IMR-90 (cell line): ENCODE results near the gene HPGDS. TPM values are rescaled to one million over a fixed set of nuclear protein-coding genes. Genes with fewer than 3 reads are reported as not detected.
"Not testable (repeated sequence)": the region's sequence is repeated elsewhere in the genome, so short reads cannot be mapped to it uniquely, and the experiment has no call there.

ENCODE experiments used
- ATAC-seq: fragments of 200-7000 bp; cut with Tn5 transposase; 2 replicates; pipeline ENCODE4 v1.9.1; 2020; ENCODE audit warnings: low read depth, mild to moderate bottlenecking, moderate library complexity
- BruUV-seq: library from RNA; stranded (reverse); fragments of 400-500 nt; replicated peaks from 2 replicates; lab custom pipeline; 2021; lab: Mats Ljungman, UMichigan
- CTCF ChIA-PET: fragments of 300-600 bp; formaldehyde crosslinking; extraction: SDS; loops from one replicate; lab custom pipeline; 2021; ENCODE audit warnings: antibody characterized with exemption; lab: Yijun Ruan, JAX
- POLR2A ChIA-PET: fragments of 300-600 bp; sonication (Branson Sonifier 250); formaldehyde crosslinking; loops from one replicate; lab custom pipeline; 2022; ENCODE audit warnings: antibody characterized with exemption; ENCODE audit not compliant: unreplicated experiment; lab: Charles Lee
- DNase-seq: peaks from one replicate; pipeline ENCODE4 v3.0.0; 2013
- H2AFZ ChIP-seq: replicated peaks from 2 replicates; pipeline ENCODE3; 2013; ENCODE audit warnings: low read length, mild to moderate bottlenecking; ENCODE audit not compliant: poor library complexity
- H2AK5ac ChIP-seq: 2 replicates; pipeline ENCODE4 v1.6.1; 2013; ENCODE audit warnings: low read depth, low read length, inconsistent platforms
- H2AK9ac ChIP-seq: replicated peaks from 2 replicates; pipeline ENCODE3; 2013; ENCODE audit warnings: mild to moderate bottlenecking, low read depth, low read length, moderate library complexity; ENCODE audit not compliant: poor library complexity
- H2BK120ac ChIP-seq: 2 replicates; pipeline ENCODE4 v1.6.1; 2013; ENCODE audit warnings: low read depth, low read length, inconsistent platforms
- H2BK15ac ChIP-seq: 3 replicates; pipeline ENCODE4 v1.6.1; 2013; ENCODE audit warnings: low read depth, low read length, inconsistent platforms
- H2BK20ac ChIP-seq: 2 replicates; pipeline ENCODE4 v1.6.1; 2013; ENCODE audit warnings: low read depth, mild to moderate bottlenecking, inconsistent platforms, low read length, moderate library complexity
- H2BK5ac ChIP-seq: 2 replicates; pipeline ENCODE4 v1.6.1; 2013; ENCODE audit warnings: mild to moderate bottlenecking, low read depth, low read length, inconsistent platforms; ENCODE audit not compliant: poor library complexity, severe bottlenecking
- H3K14ac ChIP-seq: replicated peaks from 2 replicates; pipeline ENCODE4 v1.6.1; 2013; ENCODE audit warnings: low read depth, low read length, inconsistent platforms
- H3K18ac ChIP-seq: 2 replicates; pipeline ENCODE4 v1.6.1; 2013; ENCODE audit warnings: low read depth, low read length, control low read depth
- H3K23ac ChIP-seq: 2 replicates; pipeline ENCODE4 v1.6.1; 2013; ENCODE audit warnings: low read depth, low read length, inconsistent platforms
- H3K27ac ChIP-seq: 2 replicates; pipeline ENCODE4 v1.5.1; 2013; ENCODE audit warnings: mild to moderate bottlenecking, control low read depth, low read length; ENCODE audit not compliant: insufficient read depth
- H3K27me3 ChIP-seq: 2 replicates; pipeline ENCODE4 v1.6.1; 2013; ENCODE audit warnings: low read length; ENCODE audit not compliant: control insufficient read depth, insufficient read depth
- H3K36me3 ChIP-seq: 2 replicates; pipeline ENCODE4 v1.6.1; 2013; ENCODE audit warnings: low read length, mixed read lengths; ENCODE audit not compliant: control insufficient read depth, insufficient read depth
- H3K4ac ChIP-seq: 2 replicates; pipeline ENCODE4 v1.6.1; 2013; ENCODE audit warnings: low read depth, low read length, inconsistent platforms
- H3K4me1 ChIP-seq: 2 replicates; pipeline ENCODE4 v1.6.1; 2013; ENCODE audit warnings: low read length, mixed read lengths; ENCODE audit not compliant: control insufficient read depth, insufficient read depth
- H3K4me2 ChIP-seq: 2 replicates; pipeline ENCODE4 v1.6.1; 2013; ENCODE audit warnings: low read depth, mild to moderate bottlenecking, control low read depth, low read length, moderate library complexity
- H3K4me3 ChIP-seq: 2 replicates; pipeline ENCODE4 v1.5.1; 2013; ENCODE audit warnings: low read depth, mild to moderate bottlenecking, control low read depth, low read length, moderate library complexity; ENCODE audit not compliant: insufficient read depth
- H3K56ac ChIP-seq: 2 replicates; pipeline ENCODE4 v1.6.1; 2013; ENCODE audit warnings: low read length, inconsistent platforms; ENCODE audit not compliant: insufficient read depth; ENCODE audit errors: extremely low read depth
- H3K79me1 ChIP-seq, 2 experiments: 2 replicates each; pipeline ENCODE4 v1.6.1; 2013; ENCODE audit warnings: low read length in 2 of 2, inconsistent platforms in 1 of 2, low read depth in 1 of 2
- H3K9ac ChIP-seq: 2 replicates; pipeline ENCODE4 v1.6.1; 2013; ENCODE audit warnings: low read depth, low read length, control low read depth
- H3K9me1 ChIP-seq: 2 replicates; pipeline ENCODE4 v1.6.1; 2013; ENCODE audit warnings: low read length, inconsistent platforms; ENCODE audit not compliant: insufficient read depth
- H3K9me3 ChIP-seq: 2 replicates; pipeline ENCODE4 v1.6.1; 2013; ENCODE audit warnings: low read length; ENCODE audit not compliant: control insufficient read depth, insufficient read depth
- H4K20me1 ChIP-seq: 2 replicates; pipeline ENCODE4 v1.6.1; 2013; ENCODE audit warnings: low read length, inconsistent platforms; ENCODE audit not compliant: insufficient read depth
- H4K5ac ChIP-seq: 2 replicates; pipeline ENCODE4 v1.6.1; 2013; ENCODE audit warnings: mild to moderate bottlenecking, low read depth, low read length, control low read depth
- H4K8ac ChIP-seq, 2 experiments: 2 replicates each; pipeline ENCODE4 v1.6.1; 2013; ENCODE audit warnings: low read depth in 2 of 2, low read length in 2 of 2, control low read depth in 1 of 2, inconsistent platforms in 1 of 2
- H4K91ac ChIP-seq: 2 replicates; pipeline ENCODE4 v1.6.1; 2013; ENCODE audit warnings: low read depth, low read length, inconsistent platforms; ENCODE audit not compliant: insufficient read depth
- MAFK ChIP-seq: IDR thresholded peaks from 2 replicates; pipeline ENCODE4 v1.6.1; 2012; ENCODE audit warnings: low read depth, low read length, improper control_type of control experiment
- WGBS, 2 experiments: methylation state at CpG; one replicate each; pipeline versions ENCODE4 v1.1.5 to v1.1.7; 2013; ENCODE audit warnings: missing lambda C conversion rate in 2 of 2; ENCODE audit not compliant: insufficient read length in 1 of 2; ENCODE audit errors: extremely low coverage in 2 of 2; 5-methylcytosine and 5-hydroxymethylcytosine counted together
- dilution Hi-C: fragments of 300-500 bp; cut with HindIII; formaldehyde crosslinking; loops from one replicate; pipeline ENCODE4 v1.14.3; 2018; ENCODE audit warnings: low sequenced_read_pairs; ENCODE audit not compliant: unreplicated experiment
- in situ Hi-C: fragments of 300-500 bp; cut with MboI; formaldehyde crosslinking; loops from 3 replicates; pipeline ENCODE4 v1.14.3; 2019; ENCODE audit warnings: low sequenced_read_pairs, inconsistent platforms, mixed read lengths
- intact Hi-C: fragments of 100-400 bp; cut with micrococcal nuclease; formaldehyde crosslinking; loops from 2 replicates; pipeline ENCODE4 v1.10.0; 2022
- polyA plus RNA-seq, 3 experiments: library from polyadenylated mRNA; depleted of rRNA; stranded (reverse); fragments of >200 nt; gene quantifications; 2 replicates each; pipeline ENCODE4 v1.2.3, GENCODE V29; 2012; ENCODE audit warnings: low replicate concordance in 1 of 3
- total RNA-seq: library from RNA; depleted of rRNA; stranded (reverse); fragments of >200 nt; gene quantifications from 2 replicates; pipeline ENCODE4 v1.2.3, GENCODE V29; 2012

HPGDS gene
- total and polyA plus RNA-seq, 2 of the 4 experiments (the other 2 are of a cell fraction) = not detected

- CTCF ChIA-PET, H3K79me1 ChIP-seq, DNase-seq, in situ Hi-C loops, H2BK15ac ChIP-seq, H2AFZ ChIP-seq, POLR2A ChIA-PET, H3K4ac ChIP-seq, H4K5ac ChIP-seq, H2BK5ac ChIP-seq, H3K27ac ChIP-seq, H3K9ac ChIP-seq, H4K91ac ChIP-seq, BruUV-seq, H4K8ac ChIP-seq, H3K14ac ChIP-seq, H3K23ac ChIP-seq, H4K20me1 ChIP-seq, dilution Hi-C loops, H3K9me3 ChIP-seq, H3K18ac ChIP-seq, H3K9me1 ChIP-seq, H3K36me3 ChIP-seq, H2AK9ac ChIP-seq, H3K56ac ChIP-seq, H3K4me2 ChIP-seq, intact Hi-C loops, H2BK20ac ChIP-seq, H3K4me3 ChIP-seq, H2AK5ac ChIP-seq, H3K4me1 ChIP-seq, H3K27me3 ChIP-seq, ATAC-seq, H2BK120ac ChIP-seq: not testable (repeated sequence)
- 0 out of 2 replicates have a peak, but pooled peaks have one; percentile 3 for TF ChIP-seq MAFK
- WGBS, 2 experiments = 93% methylated on average over 3 of the region's 6 CpGs; no CpG with 5 or more reads in 1 of the 2 experiments
Observed at GRCh38 chr4:94295473-94295872, 47.2 kb downstream of the HPGDS start.

GRCh38 chr4:94293981-94294380 is 48.7 kb downstream of the HPGDS start:
- H3K4me3 ChIP-seq, H2BK20ac ChIP-seq, H4K20me1 ChIP-seq, BruUV-seq, POLR2A ChIA-PET, H3K27ac ChIP-seq, H3K4me2 ChIP-seq, H3K14ac ChIP-seq, H2BK5ac ChIP-seq, H3K4me1 ChIP-seq, CTCF ChIA-PET, H3K79me1 ChIP-seq, H4K91ac ChIP-seq, H3K9ac ChIP-seq, H2AFZ ChIP-seq, H3K4ac ChIP-seq, H2AK9ac ChIP-seq, H3K18ac ChIP-seq, ATAC-seq, H2AK5ac ChIP-seq, H4K5ac ChIP-seq, H3K23ac ChIP-seq, dilution Hi-C loops, intact Hi-C loops, in situ Hi-C loops, H3K9me3 ChIP-seq, H3K9me1 ChIP-seq, H3K27me3 ChIP-seq, H3K36me3 ChIP-seq, H2BK15ac ChIP-seq, DNase-seq, H3K56ac ChIP-seq, H2BK120ac ChIP-seq, H4K8ac ChIP-seq: not testable (repeated sequence)
- 78% methylated on average over 3 of the region's 4 CpGs; no CpG with 5 or more reads in 1 of the 2 experiments for WGBS, 2 experiments
